K562 (cell line): ENCODE measurements around the gene AHCYL2. TPM values are rescaled to one million over a fixed set of nuclear protein-coding genes. Genes with fewer than 3 reads are reported as not detected.
"Not testable (repeated sequence)": the region's sequence is repeated elsewhere in the genome, so short reads cannot be mapped to it uniquely, and the experiment has no call there.

ENCODE experiments used
- ATAC-seq: fragments of 200-7000 bp; cut with Tn5 transposase; 3 replicates; pipeline ENCODE4 v1.9.1; 2020; ENCODE audit warnings: moderate library complexity
- BruUV-seq: library from RNA; stranded (reverse); fragments of 400-500 nt; replicated peaks from 2 replicates; lab custom pipeline; 2021; lab: Mats Ljungman, UMichigan
- CTCF ChIA-PET: fragments of 300-600 bp; formaldehyde crosslinking; extraction: SDS; loops from one replicate; lab custom pipeline; 2021; ENCODE audit warnings: low intra/inter-chr PET ratio; lab: Yijun Ruan, JAX
- POLR2A ChIA-PET: fragments of 300-600, 350-650 bp; sonication (Branson Sonifier 250); formaldehyde crosslinking; extraction: SDS; loops from one replicate; lab custom pipeline; 2021; ENCODE audit warnings: antibody characterized with exemption, inconsistent platforms; lab: Yijun Ruan, JAX
- DNase-seq, 4 experiments: peaks; one replicate each; pipeline versions ENCODE4 v3.0.0 to v3.0.0-alpha.2; 2011 to 2018; ENCODE audit warnings: low spot score in 3 of 4, mixed read lengths in 3 of 4; ENCODE audit errors: extremely low read depth in 1 of 4
- FAIRE-seq: peaks from 2 replicates; lab custom pipeline; 2011; peaks lifted over from hg19 to GRCh38; lab: Jason Lieb, UNC
- H2AFZ ChIP-seq: 2 replicates; pipeline ENCODE4 v1.6.0; 2011; ENCODE audit warnings: low read depth, low read length, control low read depth, inconsistent platforms
- H3K27ac ChIP-seq: fragments of 200-600 bp; 3 replicates; pipeline ENCODE4 v1.8.0; 2011; ENCODE audit warnings: low read depth, mild to moderate bottlenecking, control low read depth, inconsistent platforms, low read length, moderate library complexity, mixed read lengths; ENCODE audit errors: extremely low read depth
- H3K27me3 ChIP-seq, 2 experiments: fragments of 300-600 bp in 1 of 2; 2 replicates in 1 of 2; 3 replicates in 1 of 2; pipeline versions ENCODE4 v1.6.0 to v1.8.0; 2011; ENCODE audit warnings: inconsistent platforms in 2 of 2, low read length in 2 of 2, mild to moderate bottlenecking in 1 of 2, mixed read lengths in 1 of 2, moderate library complexity in 1 of 2; ENCODE audit not compliant: control insufficient read depth in 2 of 2, insufficient read depth in 2 of 2
- H3K36me3 ChIP-seq: fragments of 300-600 bp; 3 replicates; pipeline ENCODE4 v1.8.0; 2011; ENCODE audit warnings: mild to moderate bottlenecking, low read length, inconsistent platforms; ENCODE audit not compliant: control insufficient read depth, insufficient read depth
- H3K4me1 ChIP-seq, 2 experiments: fragments of 200-600 bp in 1 of 2; replicated peaks in 1 of 2; 2 replicates in 1 of 2; 3 replicates in 1 of 2; pipeline versions ENCODE4 v1.5.1 to v1.8.0; 2011; ENCODE audit warnings: inconsistent platforms in 2 of 2, low read length in 2 of 2, mild to moderate bottlenecking in 1 of 2, mixed read lengths in 1 of 2, moderate library complexity in 1 of 2; ENCODE audit not compliant: control insufficient read depth in 2 of 2, insufficient read depth in 2 of 2
- H3K4me2 ChIP-seq: 2 replicates; pipeline ENCODE4 v1.6.1; 2011; ENCODE audit warnings: low read length, control low read depth, inconsistent platforms, mixed read lengths; ENCODE audit not compliant: insufficient read depth
- H3K4me3 ChIP-seq: fragments of 200-600 bp; sonication (generic), shearing (Covaris generic); 2 replicates; pipeline ENCODE4 v1.5.1; 2016; ENCODE audit warnings: control low read depth, inconsistent platforms
- H3K79me2 ChIP-seq: fragments of 200-600 bp; 3 replicates; pipeline ENCODE4 v1.8.0; 2011; ENCODE audit warnings: low read length, inconsistent platforms; ENCODE audit not compliant: control insufficient read depth, insufficient read depth
- H3K9ac ChIP-seq, 2 experiments: 2 replicates each; pipeline versions ENCODE4 v1.6.0 to v1.6.1; 2011; ENCODE audit warnings: low read depth in 2 of 2, low read length in 2 of 2, control low read depth in 1 of 2, inconsistent platforms in 1 of 2, mild to moderate bottlenecking in 1 of 2, mixed read lengths in 1 of 2; ENCODE audit not compliant: insufficient read depth in 1 of 2
- H3K9me1 ChIP-seq: one replicate; pipeline ENCODE4 v1.6.0; 2011; ENCODE audit warnings: inconsistent platforms, mild to moderate bottlenecking, low read length, moderate library complexity; ENCODE audit not compliant: control insufficient read depth, insufficient read depth
- H3K9me3 ChIP-seq: replicated peaks from 2 replicates; pipeline ENCODE4 v1.5.1; 2011; ENCODE audit warnings: low read depth, low read length, inconsistent platforms; ENCODE audit not compliant: control insufficient read depth, insufficient read depth
- H4K20me1 ChIP-seq: replicated peaks from 2 replicates; pipeline ENCODE4 v1.6.1; 2011; ENCODE audit warnings: low read length, inconsistent platforms, mixed read lengths; ENCODE audit not compliant: control insufficient read depth, insufficient read depth
- POLR2H ChIP-seq: IDR thresholded peaks from 2 replicates; pipeline ENCODE4 v1.6.1; 2016; ENCODE audit warnings: missing genetic modification characterization, low read depth, mild to moderate bottlenecking, control low read depth, missing compliant biosample characterization, moderate library complexity
- RAD21 ChIP-seq, 2 experiments: fragments of 250-450 bp in 1 of 2; fragments of 450-650 bp in 1 of 2; sonication (Bioruptor Pico) in 1 of 2; formaldehyde crosslinking in 1 of 2; IDR thresholded peaks in 1 of 2; conservative IDR thresholded peaks in 1 of 2; 2 replicates each; pipeline versions ENCODE4 v1.4.0 to v1.8.0; 2020 to 2022; ENCODE audit warnings: mild to moderate bottlenecking in 2 of 2, moderate library complexity in 1 of 2
- ZFX ChIP-seq: sonication (generic); formaldehyde crosslinking; IDR thresholded peaks from 2 replicates; pipeline ENCODE4 v1.8.0; 2022; ENCODE audit warnings: mild to moderate bottlenecking, missing genetic modification reagents, moderate library complexity
- WGBS: fragments of 100-300 bp; shearing (Covaris generic); methylation state at CpG from one replicate; pipeline ENCODE4 v1.1.6; 2016; ENCODE audit warnings: low coverage, mixed read lengths; ENCODE audit not compliant: insufficient coverage; ENCODE audit errors: missing lambda C conversion rate; 5-methylcytosine and 5-hydroxymethylcytosine counted together
- in situ Hi-C: fragments of 300-500 bp; cut with MboI; formaldehyde crosslinking; loops from 4 replicates; pipeline ENCODE4 v1.15.0; 2018; ENCODE audit warnings: inconsistent platforms, mixed read lengths
- intact Hi-C: fragments of 100-400 bp; cut with micrococcal nuclease; formaldehyde crosslinking; loops from 2 replicates; pipeline ENCODE4 v1.14.2; 2022
- polyA plus RNA-seq, 8 experiments: library from polyadenylated mRNA; depleted of rRNA in 4 of 8; stranded (reverse) in 5 of 8; unstranded in 3 of 8; fragments of >200 nt; fragmentation: Nextera tagmentation in 2 of 8; fragmentation: Illumina TruSeq in 1 of 8; extraction: Ambion mirVana in 2 of 8; extraction: Trizol in 1 of 8; gene quantifications; 2 replicates each; pipeline versions ENCODE4 v1.2.1 to v1.2.3, GENCODE V29; 2011 to 2014; ENCODE audit warnings: inconsistent platforms in 1 of 8, missing spikeins in 1 of 8
- total RNA-seq, 7 experiments: library from RNA; depleted of rRNA in 6 of 7; stranded (reverse); fragments of >200 nt in 6 of 7; fragmentation: Illumina TruSeq in 2 of 7; extraction: Trizol in 2 of 7; gene quantifications; 2 replicates each; pipeline versions ENCODE4 v1.2.1 to v1.2.3, GENCODE V29; 2011 to 2021; ENCODE audit warnings: low replicate concordance in 1 of 7

Gene AHCYL2
- total and polyA plus RNA-seq, 9 of the 15 experiments (the other 6 are each of a cell fraction or from before 2014, with no cell fraction given) = 0.93 to 10.5 (median 5.2) TPM

DNA sequence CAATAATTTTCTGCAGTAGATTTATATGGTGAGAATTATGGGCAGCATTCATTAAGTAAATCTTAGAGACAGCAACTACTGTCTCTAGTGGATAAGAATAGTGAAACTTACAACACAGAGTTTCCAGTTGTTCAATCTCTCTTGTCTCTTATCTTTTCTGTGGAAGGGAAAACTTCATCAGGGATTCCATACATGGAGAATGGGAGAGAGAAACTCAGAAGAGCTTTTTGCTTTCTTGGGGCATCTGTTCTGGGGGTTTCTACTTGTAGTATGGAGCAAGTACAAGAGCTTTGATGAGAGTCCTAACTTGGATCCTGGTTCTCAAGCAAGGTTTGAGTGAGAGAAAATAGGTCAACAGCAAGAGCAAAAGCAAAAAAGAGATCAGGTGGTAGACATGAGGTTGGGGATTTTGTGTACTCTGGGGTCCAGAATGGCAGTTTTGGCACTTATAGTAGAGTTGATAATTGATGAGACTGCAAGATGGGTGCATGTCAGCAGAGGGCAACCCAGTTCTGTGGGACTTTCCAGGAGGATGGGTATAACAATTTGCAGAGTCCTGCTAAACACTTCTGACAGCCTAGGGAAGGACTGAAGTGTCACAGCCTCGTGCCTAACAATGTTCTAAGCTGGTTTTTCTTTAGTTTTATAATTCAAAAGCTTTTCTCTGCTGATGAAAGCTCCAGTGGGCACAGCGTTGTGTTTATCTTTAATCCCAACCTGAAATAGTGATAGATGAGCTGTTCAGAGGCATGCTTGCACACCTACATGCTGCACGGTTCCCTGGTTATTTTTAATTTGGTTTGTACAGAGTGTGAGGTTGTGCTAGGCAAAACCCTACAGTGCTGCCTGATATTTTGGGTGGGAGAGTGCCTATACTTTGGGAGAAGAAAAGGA lies 177.4 kb downstream of the AHCYL2 start (continued):
- TF ChIP-seq RAD21 (CRISPR knock-in tag; conservative IDR thresholded peaks at IDR 0.05 in 1 of 2, IDR thresholded peaks at IDR 0.05 in 1 of 2) = peak; percentile 73 to 84
- TF ChIP-seq, all 486 proteins: peak for 24

DNA sequence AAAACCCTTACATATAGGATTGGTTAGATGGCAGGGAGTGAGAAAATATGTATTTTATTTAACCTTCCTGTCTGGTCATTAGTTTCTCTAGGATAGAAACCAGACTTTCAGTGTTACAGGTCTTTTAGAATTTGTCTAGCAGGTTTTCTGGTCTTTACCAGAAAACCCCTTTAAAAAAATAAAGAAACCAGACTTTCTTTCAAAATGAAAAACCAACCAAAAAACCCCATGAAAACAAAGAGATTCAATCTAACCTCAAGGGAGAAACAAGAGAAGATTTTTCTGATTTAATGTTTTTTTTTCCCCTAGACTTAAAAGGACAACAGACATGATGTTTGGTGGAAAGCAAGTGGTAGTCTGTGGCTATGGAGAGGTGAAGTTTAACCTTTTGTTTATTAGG lies 180.7 kb downstream of the AHCYL2 start:
- H3K27me3 ChIP-seq = no peaks in the 10 kb centered on the region
- no peak for ATAC-seq
- H2AFZ ChIP-seq = 0 out of 2 replicates have a peak overlapping the region, but pooled peaks have one; percentile 44
- H3K36me3 ChIP-seq = no peaks in the 10 kb centered on the region; the same call in 2 of the 3 replicates
- no peak overlapping the region for H3K4me2 ChIP-seq
- H3K9me3 ChIP-seq = no peaks in the 10 kb centered on the region
- no peak overlapping the region for H3K9ac ChIP-seq
- POLR2A ChIA-PET = interaction anchor here (0.6 to 1.4 kb wide), 3 partner anchors 17 to 43 kb away, joined by 3 to 5 read pairs (median 4); partner anchors contain the start of gene STRIP2
- H3K9me1 ChIP-seq = peaks cover 3% of the 10 kb centered on the region
- intact Hi-C loops = no loop called here
- no peak for TF ChIP-seq ZFX (CRISPR knock-in tag)
- 0 out of 2 replicates have a peak, but pooled peaks have one; percentile 27 for TF ChIP-seq POLR2H (tag)
- TF ChIP-seq, all 486 proteins: peak for 1
- Histone ChIP-seq H3K4me1 (peaks cover 6 to 21% of the 10 kb centered on the region in 2 experiments; a peak in 4 of 5 replicates), H3K79me2 (no peaks in the 10 kb centered on the region), H3K4me3 (no peak overlapping the region), H4K20me1 (no peaks in the 10 kb centered on the region), H3K27ac (no peak overlapping the region)
- in situ Hi-C loops = no loop called here
- BruUV-seq = no TSS peak
- FAIRE-seq (no peak), DNase-seq (no peak)
- CTCF ChIA-PET = no interaction called here

DNA sequence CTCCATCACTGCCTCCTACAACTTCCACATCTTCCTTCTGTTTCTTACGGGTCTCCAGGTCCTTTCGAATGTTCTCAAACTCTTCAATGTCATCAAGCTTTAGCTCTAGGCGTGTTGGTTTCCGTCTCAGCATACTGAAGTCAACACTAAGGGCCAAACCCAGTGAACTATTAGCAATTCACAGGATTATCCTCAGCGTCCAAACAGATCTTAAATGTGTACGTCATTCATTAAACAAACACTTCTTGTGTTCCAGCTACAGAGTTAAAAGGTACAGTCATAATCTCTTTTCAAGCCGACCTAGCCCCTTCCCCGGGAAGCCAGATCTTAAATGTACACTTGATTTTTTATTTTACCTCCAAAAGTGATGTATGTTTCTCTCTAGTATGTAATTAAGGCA lies 185.4 kb downstream of the AHCYL2 start:
- H3K79me2 ChIP-seq, H3K4me1 ChIP-seq, H3K36me3 ChIP-seq, ATAC-seq, H3K4me2 ChIP-seq, H3K27ac ChIP-seq, DNase-seq, H3K4me3 ChIP-seq, H3K27me3 ChIP-seq, BruUV-seq, H3K9me1 ChIP-seq, in situ Hi-C loops, H3K9me3 ChIP-seq, H2AFZ ChIP-seq, CTCF ChIA-PET, intact Hi-C loops, H3K9ac ChIP-seq, H4K20me1 ChIP-seq, FAIRE-seq: not testable (repeated sequence)
- POLR2A ChIA-PET = interaction anchor here (1.3 to 1.7 kb wide), 3 partner anchors 9 to 15 kb away, joined by 3 read pairs; no protein-coding TSS in a partner anchor
- WGBS = 51% methylated on average over 8 of the region's 8 CpGs
